GM21529 (cell line): ENCODE data around the gene PTGES3.
"Not testable (repeated sequence)": the region's sequence is repeated elsewhere in the genome, so short reads cannot be mapped to it uniquely, and the experiment has no call there.

Experiments
- ATAC-seq: cut with Tn5 transposase; IDR thresholded peaks from one replicate; pipeline ENCODE4 v1.9.1; 2021; ENCODE audit not compliant: unreplicated experiment

The PTGES3 gene

DNA sequence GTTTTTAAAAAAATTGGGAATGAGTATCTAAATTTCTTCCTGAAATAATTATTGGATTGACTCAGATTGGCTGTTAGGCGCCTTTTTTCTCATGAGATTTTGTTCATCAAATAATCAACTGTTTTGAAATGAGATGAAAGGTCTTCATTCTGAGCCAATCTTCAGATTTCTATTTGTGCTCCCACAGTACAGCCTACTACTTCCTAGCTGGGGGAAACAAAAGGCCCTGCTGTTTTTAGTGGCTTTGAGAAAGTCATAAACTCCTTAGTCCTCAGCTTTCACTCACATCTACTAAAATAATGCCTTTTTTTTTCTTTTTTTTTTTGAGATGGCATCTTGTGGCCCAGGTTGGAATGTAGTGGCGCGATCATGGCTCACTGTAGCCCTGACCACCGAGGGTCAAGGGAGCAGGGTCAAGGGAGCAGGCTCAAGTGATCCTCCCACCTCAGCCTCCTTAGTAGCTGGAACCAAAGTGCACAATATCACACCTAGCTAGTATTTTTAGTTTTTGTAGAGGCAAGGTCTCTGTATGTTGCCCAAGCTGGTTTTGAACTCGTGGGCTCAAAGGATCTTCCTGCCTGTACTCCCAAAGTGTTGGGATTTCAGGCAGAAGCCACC lies 21.8 kb upstream of the PTGES3 start:
- no peak for ATAC-seq

DNA sequence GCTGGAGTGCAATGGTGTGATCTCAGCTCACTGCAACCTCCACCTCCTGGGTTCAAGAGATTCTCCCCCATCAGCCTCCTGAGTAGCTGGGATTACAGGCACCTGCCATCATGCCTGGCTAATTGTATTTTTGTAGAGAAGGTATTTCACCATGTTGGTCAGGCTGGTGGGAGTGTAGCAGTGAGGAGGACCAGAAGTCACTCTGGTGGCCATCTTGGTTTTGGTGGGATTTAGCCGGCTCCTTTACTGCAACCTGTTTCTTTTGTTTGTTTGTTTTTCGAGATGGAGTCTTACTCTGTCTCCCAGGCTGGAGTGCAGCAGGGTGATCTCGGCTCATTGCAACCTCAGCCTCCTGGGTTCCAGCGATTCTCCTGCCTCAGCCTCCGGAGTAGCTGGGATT lies 16.4 kb upstream of the PTGES3 start:
- not testable (repeated sequence) for ATAC-seq

DNA sequence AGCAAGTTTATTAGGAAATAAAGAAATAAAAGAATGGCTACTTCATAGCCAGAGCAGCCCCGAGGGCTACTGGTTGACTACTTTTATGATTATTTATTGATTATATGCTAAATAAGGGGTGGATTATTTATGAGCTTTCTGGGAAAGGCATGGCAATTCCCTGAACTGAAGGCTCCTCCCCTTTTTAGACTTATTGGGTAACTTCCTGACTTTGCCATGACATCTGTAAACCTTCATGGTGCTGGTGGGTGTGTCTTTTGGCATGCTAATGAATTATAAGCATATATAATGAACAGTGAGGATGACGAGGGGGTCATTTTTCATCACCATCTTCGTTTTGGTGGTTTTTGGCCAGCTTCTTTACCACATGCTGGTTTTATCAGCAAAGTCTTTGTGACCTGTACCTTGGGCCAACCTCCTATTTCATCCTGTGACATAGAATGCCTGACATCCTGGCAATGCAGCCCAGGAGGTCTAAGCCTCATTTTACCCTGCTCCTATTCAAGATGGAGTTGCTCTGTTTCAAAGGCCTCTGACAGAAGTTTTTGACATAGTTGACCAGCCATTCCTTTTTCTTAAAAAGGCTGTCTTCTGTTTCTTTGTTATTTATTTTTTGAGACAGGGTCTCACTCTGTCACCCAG lies 11.1 kb upstream of the PTGES3 start:
- ATAC-seq, result no peak

DNA sequence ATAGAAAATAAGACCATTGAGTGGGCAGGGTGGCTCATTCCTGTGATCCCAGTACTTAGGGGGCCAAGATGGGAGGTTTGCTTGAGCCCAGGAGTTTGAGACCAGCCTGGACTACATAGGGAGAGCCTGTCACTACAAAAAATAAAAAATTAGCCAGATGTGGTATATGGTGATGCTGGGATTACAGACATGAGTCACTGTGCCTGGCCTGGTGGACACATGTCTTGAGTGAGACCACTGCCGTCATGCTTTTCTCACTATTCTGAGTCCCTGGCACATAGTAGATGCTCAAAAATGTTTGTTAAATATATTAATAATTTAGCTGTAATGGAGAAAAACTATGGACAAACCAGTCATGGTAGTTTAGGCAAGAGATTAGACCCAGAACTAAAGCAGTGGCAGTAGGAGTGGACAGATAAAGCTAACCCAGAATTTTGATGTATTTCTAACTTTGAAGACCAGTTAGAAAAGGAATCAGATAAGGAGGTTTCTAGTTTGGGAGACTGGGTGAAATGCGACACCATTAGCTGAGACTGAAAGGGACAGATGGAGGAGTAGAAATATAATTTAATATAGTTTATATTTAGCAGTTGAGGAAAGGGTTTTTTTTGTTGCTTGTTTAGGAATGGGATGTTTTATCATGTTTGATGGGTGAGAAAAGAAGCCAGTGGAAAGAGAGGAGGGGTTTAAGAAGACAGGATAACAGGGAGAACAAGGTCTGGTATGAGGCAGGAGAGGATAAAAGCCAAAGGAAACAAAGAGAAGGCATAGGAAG lies 7.4 kb upstream of the PTGES3 start:
- no peak for ATAC-seq

DNA sequence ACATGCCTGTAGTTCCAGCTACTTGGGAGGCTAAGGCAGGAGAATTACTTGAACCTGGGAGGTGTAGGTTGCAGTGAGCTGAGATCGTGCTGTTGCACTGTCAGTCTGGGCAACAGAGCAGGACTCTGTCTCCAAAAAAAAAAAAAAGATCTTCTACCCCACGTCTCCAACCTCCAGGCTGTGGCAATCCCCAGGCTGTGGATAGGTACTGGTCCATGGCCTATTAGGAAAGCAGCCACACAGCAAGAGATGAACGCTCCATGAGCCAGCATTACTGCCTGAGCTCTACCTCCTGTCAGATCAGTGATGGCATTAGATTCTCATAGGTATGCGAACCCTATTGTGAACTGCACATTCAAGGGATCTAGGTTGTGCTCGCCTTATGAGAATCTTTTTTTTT lies 6.1 kb upstream of the PTGES3 start:
- no peak for ATAC-seq

DNA sequence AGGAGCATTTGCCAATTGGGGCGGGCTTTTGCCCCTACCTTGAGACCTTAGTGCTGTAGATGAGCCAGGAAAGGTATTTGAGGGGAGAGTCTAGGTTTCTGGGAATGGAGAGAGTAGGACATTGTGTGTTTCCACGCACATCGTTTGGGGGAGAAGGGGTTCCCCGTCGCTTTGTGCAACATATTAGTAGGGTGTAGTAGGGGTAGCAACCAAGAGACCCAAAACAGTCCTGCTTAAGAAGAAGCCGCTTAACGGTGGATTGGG lies 694 bp upstream of the PTGES3 start:
- ATAC-seq, result no peak

DNA sequence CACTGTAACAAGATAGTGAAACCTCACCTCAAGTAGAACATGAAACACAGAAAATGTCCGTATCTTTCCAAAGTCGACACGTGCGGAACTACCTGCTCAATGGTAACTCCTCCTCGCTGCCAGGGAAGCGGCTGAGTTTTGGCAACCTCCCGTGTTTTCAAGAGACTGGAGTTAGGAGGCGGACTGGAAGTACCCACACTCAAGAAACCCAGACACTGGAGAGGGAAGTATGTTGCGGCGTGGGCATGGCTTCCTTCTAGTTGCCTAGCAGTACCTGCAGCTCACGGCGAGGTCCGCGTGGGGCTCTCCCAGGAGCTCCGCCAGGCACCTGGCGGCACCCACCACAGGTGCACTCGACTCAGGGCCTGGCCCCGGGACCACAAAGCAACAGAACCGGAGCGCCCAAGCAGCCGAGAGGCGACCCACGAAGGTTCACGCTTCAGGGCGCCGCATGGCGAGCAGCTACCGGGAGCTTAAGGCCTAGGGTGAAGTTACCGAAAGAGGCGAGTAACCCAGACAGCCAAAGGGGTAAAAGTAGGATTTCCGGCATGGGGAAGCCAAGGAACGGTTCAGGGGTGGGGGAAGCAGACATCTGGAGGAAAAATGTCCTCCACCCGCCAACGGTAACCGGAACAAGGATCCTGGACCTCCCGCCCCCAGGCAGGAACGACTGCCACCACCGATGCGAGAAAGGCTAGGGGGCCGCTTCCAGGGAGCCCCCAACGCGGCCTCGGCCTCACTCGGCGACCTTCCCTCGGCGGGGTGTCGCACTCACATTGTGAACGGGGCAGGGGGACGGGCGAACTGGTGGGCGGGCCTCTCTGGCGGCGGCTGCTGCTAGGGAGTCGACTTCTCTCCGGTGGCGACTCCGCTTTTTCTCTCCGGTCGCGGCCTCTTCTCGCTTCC lies 608 bp downstream of the PTGES3 start:
- peak; percentile 5 for ATAC-seq

DNA sequence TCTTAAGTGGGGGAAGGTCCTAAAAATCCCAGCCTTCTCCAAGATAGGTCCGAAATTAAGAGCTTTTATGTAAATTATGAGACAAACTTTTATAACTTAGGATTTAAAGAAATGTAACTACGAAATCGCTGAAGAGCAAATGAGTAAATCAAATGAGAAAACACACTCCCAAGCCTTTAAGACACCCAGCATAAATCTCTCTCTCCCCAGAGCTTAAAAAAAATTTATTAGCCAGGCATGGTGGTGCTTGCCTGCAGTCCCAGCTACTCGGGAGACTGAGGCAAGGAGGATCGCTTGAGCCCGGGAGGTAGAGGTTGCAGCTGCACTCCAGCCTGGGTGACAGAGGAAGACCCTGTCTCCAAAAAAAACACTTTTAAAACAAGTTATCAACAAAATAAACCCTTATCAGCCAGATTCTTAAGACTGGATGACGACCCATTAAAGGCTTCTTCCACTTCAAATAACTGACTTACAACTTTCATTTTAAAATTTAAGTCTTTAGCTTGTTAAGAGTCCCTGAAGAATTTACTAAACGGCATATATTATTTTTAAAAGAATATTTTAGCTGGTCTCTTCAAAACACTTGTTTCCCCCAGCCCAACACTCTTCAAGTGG lies 3.2 kb downstream of the PTGES3 start:
- no peak for ATAC-seq

DNA sequence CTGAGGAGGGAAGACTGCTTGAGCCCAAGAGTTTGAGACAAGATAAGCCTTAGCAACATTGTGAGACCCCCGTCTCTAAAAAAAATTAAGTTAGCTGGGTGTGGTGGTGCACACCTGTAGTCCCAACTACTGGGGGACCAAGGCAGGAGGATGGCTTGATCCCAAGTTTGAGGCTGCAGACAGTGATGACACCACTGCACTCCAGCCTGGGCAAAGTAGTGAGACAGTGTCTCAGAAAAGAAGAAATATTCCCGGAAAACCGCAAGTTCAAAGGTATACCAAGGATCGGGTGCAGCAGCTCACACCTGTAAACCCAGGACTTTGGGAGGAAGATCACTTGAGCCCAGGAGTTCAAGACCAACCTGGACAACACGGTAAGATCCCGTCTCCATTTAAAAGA lies 5.8 kb downstream of the PTGES3 start:
- ATAC-seq, result no peak

DNA sequence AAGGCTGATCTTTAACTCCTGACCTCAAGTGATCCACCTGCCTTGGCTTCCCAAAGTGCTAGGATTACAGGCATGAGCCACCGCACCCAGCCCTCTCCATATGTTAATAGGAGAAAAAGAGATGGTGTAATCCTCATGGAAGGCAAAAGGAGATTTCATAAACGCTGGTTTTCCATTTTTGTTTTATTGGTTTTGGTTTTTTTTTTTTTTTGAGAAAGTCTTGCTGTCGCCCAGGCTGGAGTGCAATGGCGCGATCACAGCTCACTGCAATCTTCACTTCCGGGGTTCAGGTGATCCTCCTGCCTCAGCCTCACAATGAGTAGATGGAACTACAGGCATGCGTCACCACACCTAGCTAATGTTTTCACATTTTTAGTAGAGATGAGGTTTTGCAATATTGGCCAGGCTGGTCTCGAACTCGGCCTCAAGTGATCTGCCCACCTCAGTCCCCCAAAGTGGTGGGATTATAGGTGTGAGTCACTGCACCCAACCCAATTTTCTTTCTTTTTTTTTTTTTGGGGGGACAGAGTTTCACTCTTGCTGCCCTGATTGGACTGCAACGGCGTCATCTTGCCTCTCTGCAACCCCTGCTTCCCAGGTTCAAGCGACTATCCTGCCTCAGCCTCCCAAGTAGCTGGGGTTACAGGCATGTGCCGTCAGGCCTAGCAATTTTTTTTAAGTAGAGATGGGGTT lies 8.1 kb downstream of the PTGES3 start:
- no peak for ATAC-seq

DNA sequence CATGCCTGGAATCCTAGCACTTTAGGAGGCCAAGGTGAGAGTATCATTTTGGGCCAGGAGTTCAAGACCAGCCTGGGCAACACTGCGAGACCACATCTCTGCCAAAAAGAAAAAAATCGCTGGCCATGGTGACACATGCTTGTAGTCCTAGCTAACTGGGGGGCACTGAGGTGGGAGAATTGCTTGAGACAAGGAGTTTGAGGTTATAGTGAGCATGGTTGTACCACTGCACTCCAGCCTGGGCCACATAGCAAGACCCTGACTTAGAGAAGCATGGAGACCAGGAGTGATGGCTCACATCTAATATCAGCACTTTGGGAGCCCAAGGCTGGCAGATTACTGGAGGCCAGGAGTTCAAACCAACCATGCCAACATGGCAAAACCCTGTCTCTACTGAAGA lies 9.2 kb downstream of the PTGES3 start:
- no peak for ATAC-seq

DNA sequence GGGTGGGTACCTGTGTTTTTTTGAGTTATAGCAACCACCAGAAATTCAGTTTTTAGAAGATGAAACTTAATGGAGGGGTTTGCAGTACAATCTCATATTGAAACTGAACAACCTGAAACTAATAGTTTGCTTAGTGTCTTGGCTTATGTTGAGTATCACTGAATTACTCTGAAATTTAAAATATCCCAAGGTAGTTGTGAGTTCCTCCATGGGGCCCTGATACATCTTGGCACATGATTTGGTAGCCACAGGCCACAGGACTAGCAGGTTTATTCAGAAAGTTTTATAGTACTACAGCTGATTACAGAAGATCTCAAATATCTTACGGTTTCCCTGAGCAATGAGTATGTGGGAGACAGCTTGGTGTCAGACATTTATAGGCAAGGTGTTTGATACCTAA lies 10.4 kb downstream of the PTGES3 start:
- ATAC-seq, result peak; percentile 66

DNA sequence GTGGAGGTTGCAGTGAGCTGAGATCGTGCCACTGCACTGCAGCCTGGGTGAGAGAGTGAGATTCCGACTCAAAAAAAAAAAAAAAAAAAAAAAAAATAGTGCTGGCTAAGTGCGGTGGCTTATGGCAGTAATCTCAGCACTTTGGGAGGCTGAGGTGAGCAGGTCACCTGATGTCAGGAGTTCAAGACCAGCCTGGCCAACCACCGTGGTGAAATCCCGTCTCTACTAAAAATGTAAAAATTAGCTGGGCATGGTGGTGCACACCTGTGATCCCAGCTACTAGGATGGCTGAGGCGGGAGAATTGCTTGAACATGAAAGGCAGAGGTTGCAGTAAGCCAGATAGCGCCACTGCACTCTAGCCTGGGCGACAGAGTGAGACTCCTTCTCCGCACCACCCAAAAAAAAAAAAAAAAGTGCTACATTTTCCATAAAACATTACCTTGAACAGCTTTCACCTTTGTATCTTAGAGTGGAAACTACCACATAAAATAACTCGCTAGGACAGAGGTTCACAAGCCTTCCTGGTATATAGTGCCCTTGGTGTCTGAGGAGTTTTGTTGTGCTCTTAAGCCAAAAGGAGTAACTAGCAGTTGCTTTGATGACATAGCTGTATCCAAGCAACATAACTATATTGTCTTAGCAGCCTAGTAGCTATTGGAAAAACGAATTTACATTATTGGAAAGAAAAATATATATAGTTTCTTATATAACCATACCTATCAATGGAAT lies 11.1 kb downstream of the PTGES3 start:
- ATAC-seq, result no peak

DNA sequence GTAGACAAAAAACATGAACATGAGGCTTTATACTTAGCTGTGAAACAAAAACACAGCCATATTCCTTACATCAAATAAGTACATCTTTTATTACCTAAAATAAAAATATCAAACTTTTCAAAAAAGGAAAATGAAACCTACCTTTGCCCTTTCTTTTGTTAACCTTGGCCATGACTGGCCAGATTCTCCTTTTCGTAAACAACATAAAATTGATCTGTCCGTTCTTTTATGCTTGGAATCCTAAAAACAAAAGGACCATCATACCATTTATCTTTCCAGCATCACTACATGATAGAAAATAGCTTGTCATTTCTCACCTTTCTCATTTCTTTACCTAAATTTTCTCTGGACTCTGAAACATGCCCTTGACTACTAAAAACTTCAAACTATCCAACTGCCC lies 16.5 kb downstream of the PTGES3 start:
- ATAC-seq, result no peak

DNA sequence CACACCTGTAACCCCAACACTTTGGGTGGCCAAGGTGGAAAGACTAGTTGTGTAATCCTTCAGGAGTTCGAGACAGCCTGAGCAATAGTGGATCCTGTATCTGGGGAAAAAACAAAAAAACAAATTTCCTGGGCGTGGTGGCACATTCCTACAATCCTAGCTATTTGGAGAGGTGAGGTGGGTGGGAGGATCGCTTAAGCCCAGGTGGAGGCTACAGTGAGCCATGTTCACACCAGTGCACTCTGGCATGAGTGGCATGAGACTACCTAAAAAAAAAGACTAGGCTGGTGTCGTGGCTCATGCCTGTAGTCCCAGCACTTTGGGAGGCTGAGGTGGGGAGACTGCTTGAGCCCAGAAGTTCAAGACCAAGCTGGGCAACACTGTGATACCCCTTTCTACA lies 17.2 kb downstream of the PTGES3 start:
- no peak for ATAC-seq

DNA sequence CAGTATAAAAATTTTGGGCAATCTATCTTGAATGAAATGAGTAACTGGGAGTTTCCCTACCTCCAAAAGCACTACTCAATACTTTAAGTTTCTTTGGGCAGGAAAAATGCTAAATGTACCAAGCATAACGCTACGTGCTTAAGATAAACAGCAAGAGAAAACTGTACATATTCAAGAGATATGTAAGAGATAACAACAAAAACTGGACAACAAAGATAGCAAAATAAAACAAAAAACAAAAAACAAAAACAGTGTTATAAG lies 20.0 kb downstream of the PTGES3 start:
- ATAC-seq, result no peak

DNA sequence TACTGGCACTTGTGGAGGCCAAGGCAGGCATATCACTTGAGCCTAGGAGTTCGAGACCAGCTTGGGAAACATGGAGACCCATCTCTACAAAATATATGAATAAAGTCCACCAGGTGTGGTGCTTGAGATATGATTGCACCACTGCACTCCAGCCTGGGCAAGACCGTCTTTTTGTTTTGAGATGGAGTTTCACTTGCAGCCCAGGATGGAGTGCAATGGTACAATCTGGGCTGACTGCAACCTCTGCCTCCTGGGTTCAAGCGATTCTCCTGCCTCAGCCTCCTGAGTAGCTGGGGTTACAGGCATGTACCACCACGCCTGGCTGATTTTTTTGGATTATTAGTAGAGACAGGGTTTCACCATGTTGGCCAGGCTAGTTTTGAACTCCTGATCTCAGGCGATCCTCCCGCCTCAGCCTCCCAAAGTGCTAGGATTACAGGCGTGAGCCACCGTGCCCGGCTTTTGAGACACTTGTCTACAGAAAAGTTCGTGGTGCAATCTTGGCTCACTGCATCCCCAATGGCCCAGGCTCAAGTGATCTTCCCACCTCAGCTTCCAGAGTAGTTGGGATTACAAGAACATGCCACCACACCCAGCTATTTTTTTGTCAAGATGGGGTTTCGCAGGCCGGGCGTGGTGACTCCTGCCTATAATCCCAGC lies 26.0 kb downstream of the PTGES3 start:
- ATAC-seq, result no peak

DNA sequence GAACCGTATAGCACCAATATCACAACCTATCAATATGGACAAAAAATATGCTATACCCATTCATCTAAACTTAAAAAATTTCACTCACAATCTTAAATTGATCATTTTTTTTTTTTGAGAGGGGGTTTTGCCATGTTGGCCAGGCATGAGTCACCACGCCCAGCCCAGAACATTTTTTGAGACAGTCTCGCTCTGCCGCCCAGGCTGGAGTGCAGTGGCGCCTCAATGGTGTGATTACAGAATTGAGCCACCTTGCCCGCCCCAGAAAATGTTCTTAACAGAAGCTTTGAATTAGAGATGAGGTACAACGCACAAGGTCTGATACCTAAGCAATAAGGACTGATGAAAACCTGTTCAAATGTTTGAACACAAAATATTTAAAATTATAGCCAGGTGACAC lies 26.5 kb downstream of the PTGES3 start:
- no peak for ATAC-seq

DNA sequence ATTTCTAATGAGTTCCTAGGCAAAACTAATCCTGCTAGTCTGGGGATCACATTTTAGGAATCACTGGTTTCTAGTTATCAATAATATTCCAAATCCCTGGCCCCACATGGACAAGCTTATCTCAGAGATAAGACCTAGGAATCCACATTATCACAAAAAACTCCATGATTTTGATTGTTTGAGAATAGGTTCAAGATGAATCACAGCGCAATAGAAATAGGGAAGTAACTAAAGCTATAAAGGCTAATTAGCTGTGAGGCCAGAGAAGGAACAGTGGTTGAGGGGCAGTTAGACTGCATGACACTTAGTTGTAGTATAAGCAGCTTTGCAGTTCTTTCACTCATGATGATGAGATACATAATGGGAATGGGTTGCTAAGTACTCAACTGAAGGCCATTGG lies 29.2 kb downstream of the PTGES3 start:
- ATAC-seq, result no peak
